HG02870 (cell line): ENCODE measurements around the gene AKNA.
"Not testable (repeated sequence)": the region's sequence is repeated elsewhere in the genome, so short reads cannot be mapped to it uniquely, and the experiment has no call there.

Experiments
- ATAC-seq: cut with Tn5 transposase; IDR thresholded peaks from one replicate; pipeline ENCODE4 v1.9.1; 2021; ENCODE audit warnings: mild to moderate bottlenecking, moderate library complexity; ENCODE audit not compliant: unreplicated experiment

Gene AKNA

DNA sequence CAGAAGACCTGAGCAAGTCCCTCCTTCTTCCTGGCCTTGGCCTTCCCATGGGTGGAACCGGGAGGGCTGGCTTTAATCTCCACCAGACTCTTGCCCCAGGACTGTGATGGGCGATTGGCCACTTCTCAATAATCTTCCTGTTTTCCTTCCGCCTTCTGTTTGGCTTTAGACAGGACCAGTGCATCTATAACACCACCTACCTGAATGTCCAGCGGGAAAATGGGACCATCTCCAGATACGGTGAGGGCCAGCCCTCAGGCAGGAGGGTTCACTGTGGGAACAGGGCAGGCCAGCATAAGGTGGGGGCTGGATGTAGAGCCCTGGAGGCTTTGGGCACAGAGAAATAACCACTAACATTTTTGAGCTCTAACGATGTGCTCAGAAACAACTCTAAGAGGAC, 63.9 kb downstream of the AKNA start:
- ATAC-seq, result not testable (repeated sequence)

DNA sequence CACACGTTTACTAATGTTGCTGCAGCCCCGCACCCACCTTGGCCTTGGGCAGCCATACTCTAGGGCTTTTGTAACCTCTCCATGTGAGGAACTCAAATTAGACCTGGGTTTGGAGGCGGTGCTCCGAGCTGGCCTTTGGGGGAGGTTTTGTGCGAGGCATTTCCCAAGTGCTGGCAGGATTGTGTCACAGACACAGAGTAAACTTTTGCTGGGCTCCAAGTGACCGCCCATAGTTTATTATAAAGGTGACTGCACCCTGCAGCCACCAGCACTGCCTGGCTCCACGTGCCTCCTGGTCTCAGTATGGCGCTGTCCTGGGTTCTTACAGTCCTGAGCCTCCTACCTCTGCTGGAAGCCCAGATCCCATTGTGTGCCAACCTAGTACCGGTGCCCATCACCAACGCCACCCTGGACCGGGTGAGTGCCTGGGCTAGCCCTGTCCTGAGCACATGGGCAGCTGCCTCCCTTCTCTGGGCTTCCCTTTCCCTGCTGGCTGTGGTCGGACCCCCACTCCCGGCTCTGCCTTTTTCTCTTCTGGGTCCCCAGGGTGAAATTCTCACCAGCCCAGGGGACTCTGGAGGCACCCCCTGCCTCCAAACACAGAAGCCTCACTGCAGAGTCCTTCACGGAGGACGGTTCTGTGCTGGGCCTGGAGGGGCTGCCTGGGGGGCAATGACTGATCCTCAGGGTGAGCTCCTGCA, 64.8 kb downstream of the AKNA start, which contains the start of gene ORM1:
Gene ORM1 (plus strand): TSS at position 268 of the 701 bp plus-strand sequence. CDS start 36 bp downstream, at position 304.
- ATAC-seq, result not testable (repeated sequence)

DNA sequence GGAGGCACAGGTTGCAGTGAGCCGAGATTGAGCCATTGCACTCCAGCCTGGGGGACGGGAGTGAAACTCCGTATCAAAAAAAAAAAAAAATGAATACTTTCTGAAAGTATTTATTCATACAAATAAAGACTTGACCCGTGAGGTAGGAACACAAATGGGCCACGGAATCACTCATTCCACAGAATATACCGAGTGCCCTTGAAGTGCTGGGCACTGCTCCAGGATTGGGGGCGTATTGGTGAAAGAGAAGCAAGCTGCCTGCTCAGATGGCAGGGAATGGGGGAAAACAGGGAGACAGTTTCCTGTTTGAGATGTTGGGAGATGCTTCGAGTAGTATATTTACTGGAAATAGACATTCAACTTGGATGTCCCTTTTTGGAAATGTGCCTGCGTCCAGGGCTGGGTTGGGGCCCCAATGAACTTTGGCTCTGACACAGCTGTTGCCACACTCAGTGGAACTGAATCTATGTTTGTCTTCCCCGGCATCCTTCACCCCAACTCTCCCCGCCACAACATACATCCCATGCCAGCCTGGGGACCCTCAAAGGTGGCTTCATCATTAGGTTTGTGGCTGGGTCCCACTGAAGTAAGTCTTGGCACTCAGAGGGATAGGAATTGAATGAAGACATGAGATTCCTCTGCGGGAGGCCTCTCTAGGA, 65.5 kb downstream of the AKNA start:
- ATAC-seq, result not testable (repeated sequence)

DNA sequence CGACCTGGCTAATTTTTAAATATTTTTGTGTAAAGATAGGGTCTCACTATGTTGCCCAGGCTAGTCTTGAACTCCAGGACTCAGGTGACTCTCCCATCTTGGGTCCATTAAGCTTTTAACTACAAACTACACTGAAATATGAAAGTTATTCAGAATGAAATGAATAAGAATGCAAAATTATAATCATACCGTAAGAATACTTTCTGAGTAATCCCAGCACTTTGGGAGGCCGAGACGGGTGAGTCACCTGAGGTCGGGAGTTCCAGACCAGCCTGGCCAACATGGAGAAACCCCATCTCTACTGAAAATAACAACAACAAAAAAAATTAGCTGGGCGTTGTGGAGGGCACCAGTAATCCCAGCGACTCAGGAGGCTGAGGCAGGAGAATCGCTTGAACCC, 66.0 kb downstream of the AKNA start:
- no peak for ATAC-seq

DNA sequence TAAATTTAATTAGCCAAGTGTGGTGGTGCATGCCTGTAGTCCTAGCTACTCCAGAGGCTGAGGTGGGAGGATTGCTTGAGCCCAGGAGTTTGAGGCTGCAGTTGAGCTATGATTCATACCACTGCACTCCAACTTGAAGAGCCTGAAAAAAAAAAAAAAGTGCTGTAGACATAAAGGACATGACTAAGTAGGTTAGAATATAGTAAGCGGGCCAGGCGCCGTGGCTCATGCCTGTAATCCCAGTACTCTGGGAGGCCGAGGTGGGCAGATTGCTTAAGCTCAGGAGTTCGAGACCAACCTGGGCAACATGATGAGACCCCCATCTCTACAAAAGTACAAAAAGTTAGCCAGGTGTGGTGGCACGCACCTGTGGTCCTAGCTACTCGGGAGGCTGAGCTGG, 67.1 kb downstream of the AKNA start:
- not testable (repeated sequence) for ATAC-seq

DNA sequence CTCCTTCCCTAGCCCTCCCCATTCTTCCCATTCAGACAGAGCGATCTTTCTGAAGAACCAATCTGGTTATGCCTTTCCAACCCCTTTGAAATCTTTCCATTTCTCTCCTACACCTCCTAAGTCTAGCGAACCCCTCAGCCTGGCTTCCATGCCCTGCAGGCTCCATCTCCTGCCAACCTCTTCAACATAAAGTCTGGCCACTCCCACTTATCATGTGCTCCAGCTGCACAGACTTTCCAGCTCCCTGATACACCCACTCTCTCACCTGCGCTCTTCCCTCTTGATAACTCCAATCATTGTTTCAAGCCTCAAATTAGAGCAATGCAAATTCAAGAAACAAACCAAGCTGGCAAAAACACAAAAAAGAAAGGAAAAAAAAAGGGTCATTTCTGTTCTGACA, 68.6 kb downstream of the AKNA start:
- no peak for ATAC-seq

DNA sequence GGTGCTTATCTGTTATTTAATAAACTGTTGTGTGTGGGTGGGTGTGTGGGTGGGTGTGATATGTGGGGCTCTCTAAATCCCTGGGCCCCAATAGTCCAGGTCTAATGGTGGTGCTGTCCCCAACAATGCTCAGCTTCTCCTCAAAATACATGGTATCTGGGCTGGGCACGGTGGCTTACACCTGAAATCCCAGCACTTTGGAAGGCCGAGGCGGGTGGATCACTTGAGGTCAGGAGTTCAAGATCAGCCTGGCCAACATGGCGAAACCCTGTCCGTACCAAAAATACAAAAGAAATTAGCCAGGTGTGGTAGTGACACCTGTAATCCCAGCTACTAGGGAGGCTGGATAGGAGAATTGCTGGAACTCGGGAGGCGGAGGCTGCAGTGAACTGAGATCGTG, 69.4 kb downstream of the AKNA start:
- no peak for ATAC-seq

DNA sequence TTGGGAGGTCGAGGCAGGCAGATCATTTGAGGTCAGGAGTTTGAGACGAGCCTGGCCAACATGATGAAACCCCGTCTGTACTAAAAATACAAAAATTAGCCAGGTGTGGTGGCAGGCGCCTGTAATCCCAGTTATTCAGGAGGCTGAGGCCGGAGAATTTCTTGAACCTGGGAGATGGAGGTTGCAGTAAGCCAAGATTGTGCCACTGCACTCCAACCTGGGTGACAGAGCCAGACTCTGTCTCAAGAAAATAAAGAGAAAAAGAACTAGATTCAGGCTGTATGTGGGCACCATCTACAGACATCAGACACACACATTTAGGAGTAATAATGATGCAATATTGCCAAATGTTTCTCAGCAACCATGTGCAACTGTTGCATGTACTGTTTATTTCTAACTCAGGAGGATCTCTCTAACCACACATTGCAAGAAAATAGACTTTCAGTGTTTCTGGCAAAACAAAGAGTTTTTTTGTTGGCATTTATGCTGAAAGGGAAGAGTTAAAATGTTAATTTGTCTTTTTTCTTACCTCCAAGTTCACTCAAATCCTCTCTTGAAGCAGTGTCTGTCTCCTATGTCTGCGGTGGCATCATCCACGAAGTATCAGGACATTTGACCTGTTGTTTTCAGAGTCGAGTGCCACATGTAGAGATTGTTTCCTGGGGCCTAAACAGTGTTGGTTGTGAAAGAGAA, 70.0 kb downstream of the AKNA start:
- ATAC-seq, result no peak

DNA sequence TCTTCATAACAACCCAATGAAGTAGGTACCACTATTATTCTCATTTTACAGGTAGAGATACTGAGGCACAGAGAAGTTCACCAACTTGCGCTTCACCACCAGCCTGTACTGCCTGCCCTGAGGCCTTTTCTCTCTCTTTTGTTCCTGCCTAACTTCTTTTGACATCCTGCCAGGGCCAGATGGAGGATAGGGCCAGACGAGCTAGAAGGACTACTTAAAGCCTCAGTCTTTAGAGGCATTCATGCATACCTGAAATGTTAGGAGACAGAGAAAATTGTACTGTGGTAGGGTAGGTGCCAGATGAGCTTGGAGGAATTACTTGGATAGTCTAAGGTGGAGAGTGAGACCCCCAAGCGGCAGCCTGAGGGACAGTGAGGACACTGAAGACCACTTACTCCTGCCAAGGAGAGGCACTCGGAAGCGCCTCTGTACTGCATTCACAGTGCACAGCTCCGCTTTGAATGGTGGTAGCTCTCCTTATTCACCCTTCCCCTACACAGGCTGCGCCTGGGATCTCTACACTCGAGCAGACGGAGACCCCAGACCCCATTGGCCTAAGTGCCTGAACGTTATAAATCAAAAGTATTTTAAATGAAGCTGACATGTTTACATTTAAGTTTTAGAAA, 71.1 kb downstream of the AKNA start:
- no peak for ATAC-seq

DNA sequence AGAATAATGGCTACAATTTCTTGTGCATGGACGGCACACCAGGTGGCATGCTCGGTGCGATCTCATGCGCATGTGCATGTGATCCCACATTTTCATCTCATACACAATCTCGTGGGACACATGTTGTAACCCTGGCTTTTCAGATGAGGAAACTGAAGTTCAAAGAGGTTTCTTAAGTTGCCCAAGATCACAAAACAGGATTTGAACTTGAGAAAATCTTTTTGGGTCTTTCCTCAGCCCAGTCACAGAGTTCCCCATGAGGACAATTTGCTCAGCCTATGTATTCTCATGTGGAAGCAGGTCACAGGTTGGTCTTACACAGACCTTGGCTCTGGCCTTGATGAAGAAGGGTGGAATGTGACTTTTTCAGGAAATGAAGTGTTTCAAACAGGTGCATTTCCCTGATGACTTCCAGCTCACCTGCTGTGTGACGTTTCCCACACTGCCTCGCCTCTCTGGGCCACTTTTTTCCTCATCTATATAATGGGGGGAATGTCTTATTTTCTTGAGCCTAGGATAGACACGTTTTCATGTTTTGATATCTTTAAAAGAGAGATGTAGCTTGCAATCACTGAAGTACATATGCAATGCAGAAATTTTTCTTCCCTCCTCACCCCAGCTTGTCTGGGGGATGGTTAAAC, 71.9 kb downstream of the AKNA start:
- no peak for ATAC-seq

DNA sequence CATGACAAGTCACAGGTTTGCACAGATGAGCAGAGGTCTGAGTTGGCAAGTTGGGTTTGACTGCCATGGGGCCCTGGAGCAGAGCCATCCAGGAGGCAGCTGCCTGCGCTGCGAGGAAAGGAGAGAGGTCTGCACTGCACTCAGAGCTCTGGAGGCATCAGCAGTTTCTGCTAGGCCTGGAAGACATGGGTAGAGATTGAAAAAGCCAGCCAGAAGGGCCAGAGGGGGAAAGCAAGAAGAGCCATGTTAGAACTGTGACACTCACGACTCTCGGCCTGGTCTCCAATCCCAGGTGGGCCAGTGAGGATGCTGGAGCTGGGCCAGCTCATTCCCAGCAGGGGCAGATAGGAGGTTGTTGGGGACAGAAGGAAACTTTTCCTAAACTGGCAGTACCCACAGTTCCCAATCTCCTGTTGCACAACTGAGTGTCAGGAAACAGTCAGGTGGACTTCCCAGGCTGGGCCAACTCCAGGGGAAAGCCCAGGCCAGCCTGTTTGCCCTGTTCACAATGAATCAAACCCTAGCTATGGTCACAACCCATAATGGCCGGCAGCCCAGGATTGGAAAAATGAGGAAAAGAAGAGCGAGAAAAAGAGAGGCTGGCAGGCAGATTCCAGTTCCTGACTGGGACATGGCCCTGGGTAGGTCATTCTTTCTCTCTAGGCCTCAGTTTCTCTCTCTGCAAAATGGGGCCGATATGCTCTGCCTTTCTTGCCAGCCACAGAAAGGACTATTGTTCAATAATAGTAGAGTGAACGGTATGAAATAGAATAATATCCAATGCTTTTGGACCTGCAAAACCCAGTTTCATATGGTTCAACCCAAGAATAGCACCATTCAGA, 72.7 kb downstream of the AKNA start:
- no peak for ATAC-seq

DNA sequence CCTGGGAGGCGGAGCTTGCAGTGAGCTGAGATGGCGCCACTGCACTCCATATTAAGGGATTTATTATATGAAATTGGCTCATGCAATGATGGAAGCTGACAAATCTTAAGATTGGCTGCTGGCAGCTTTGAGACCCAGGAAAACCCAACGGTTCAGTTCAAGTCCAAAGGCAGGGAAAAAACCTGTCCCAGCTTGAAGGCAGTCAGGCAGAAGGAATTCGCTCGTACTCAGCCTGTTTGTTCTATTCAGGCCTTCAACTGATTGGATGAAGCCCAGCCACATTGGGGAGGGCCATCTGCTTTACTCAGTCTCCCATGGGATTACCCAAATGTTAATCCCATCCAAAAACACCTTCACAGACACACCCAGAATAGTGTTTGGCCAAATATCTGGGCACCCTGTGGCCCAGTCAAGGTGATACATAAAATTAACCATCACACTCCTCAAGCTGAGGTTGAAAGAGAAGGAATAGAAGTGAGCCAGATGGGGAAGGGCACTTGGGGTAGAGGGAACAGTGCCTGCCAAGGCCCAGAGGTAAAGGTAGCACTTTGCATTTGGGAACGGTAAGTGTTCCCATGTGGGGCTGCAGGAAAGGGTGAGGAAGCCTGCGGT, 73.4 kb downstream of the AKNA start:
- ATAC-seq, result no peak

DNA sequence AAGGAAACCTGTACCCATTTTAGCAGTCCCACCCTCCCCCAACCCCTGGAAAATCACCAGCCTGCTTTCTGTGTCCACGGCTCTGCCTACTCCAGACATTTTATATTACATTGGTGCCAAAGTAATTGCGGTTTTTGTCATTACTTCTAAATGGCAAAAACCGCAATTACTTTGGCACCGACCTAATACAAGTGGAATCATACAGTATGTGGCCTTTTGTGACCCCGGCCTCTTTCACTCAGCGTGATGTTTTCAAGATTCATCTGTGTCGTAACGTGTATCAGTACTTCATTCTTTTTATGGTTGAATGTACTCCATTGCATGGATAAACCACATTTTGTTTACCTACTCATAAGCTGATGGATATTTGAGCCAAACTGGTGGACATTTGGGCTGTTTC, 74.6 kb downstream of the AKNA start:
- ATAC-seq, result no peak

DNA sequence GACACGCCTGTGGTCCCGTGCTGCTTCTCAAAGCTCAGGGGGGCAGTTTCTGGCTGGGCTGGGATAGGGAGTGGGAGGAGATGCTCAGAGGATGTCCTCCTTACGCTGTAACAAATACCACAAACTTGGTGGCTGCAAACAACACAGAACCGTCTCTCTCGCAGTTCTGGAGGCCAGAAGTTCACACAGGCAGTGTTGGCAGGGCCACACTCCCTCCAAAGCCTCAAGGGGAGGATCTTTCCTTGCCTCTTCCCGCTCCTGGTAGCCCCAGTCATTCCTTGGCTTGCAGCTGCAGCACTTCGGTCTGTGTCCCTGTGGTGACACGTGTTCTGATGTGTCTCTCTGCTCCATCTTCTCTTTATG, 75.3 kb downstream of the AKNA start:
- ATAC-seq, result no peak

DNA sequence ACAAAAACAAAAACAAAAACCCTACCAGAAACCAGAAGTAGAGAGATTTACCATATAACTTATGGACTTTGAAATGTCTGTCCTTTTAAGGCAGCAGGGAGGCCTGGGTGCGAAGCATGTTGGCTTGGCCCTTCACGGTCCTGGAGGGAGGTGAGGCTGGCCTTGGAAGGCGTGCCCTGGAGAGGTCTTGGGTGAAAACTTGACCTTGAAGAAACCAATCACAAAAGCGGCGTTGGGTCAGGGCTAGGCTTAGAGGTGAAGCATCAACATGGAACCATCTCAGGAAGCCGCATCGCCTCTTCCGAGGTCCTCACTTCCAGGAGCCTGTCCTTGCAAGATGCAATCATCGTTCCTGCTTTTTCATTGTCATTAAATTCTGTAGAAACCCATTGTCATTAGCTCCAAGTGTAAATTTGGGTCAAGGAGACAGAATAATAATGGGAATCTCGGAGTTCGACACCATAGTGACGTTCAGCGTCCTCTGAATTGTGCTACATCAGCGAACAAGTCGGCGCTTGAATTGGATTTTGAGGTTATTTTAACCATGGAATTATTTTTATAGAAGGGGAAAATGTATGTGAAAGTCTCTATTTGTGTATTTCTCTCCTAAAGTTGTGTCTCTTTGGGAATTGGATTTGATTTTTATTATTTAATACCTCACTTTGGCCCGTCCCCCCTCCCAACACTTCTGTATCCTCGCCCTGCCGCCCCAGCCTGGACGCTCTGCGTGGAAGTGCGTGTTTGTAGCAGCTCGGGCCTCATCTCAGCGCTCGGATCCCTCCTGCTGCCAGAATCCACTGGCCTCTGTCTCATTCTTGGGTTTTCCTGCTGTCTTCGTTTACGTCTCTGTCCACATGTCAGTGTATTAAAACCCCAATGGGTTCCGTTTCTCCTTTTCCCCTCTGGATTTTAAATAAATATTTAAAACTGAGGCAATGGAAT, 75.9 kb downstream of the AKNA start:
- no peak for ATAC-seq

DNA sequence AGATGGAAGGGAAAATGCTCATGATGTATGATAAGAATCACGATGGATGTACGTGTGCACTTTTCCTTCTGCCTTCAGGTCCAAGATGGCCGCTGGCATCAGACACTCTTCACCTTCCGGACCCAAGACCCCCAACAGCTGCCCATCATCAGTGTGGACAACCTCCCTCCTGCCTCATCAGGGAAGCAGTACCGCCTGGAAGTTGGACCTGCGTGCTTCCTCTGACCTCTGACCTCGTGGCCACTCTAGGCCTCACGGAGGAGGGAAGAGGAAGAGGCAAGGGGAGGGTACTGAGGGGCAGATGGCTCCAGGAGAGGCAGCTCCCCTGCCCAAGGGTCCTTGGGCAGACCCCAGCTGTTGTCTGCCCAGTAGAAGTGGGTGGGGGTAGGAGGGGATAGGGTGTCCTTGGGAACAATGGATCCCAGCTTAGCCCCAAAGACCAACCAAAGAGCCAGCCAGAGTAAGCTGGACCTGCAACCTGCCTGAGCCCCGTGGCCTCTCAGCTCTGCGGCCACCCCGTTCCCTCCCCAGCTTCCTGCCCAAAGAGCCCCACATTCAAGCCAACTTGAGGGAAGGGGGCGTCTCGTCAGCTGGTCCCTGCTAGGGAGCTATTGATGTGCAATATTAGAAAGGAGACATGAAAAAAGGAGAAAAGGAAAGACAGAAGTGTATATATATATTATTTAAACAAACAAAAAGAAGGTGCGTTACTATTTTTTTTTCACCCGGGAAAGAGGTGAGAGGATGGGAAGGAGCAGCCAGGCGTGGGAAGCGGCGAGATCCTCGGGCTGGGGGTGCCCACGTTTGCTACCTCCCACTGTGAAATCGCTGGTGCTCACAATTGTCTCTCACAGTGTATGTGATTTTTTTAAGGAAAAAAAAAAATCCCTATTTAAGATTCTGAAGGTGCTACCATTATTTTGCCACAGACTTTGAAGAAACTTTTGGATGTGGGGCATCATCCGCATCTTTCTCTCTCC, 77.0 kb downstream of the AKNA start:
- ATAC-seq, result no peak

DNA sequence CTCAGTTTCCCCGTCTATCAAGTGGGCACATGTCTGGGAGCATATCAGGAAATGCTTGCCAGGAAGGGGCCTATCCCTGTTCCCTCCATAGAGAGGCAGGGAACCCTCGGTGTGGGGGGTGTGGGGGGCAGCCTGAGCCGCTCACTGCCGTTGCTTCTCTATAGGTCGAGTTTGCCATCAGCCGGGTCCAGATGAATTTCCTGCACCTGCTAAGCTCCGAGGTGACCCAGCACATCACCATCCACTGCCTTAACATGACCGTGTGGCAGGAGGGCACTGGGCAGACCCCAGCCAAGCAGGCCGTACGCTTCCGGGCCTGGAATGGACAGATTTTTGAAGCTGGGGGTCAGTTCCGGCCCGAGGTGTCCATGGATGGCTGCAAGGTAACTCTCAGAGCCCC, 78.7 kb downstream of the AKNA start:
- no peak for ATAC-seq
